Anterior cingulate cortex (tissue), 58 donors: ENCODE data around the gene LOXL1.
"Not testable (repeated sequence)": the region's sequence is repeated elsewhere in the genome, so short reads cannot be mapped to it uniquely, and the experiment has no call there.

ENCODE experiments used
- DNase-seq, 58 donors: peaks; one replicate each; lab custom pipeline; 2025; lab: John Stamatoyannopoulos, UW

LOXL1 gene

GRCh38 chr15:73936181-73936580, 9.9 kb downstream of the LOXL1 start:
- no peak for DNase-seq

GRCh38 chr15:73936588-73937290, 10.5 kb downstream of the LOXL1 start:
- DNase-seq, result no peak

- no peak for DNase-seq
These were observed 11.0 kb downstream of the LOXL1 start for GRCh38 chr15:73937296-73937695.

- no peak for DNase-seq
These were observed 11.5 kb downstream of the LOXL1 start for GRCh38 chr15:73937726-73938125.

GRCh38 chr15:73938516-73938915, 12.3 kb downstream of the LOXL1 start:
- not testable (repeated sequence) for DNase-seq

- DNase-seq, result peak in 2 of 58 donors; percentile 16 to 37
These were observed 12.9 kb downstream of the LOXL1 start for GRCh38 chr15:73939138-73939537.

- no peak for DNase-seq
These were observed 14.1 kb downstream of the LOXL1 start for GRCh38 chr15:73940061-73940981.

- DNase-seq, result no peak
These were observed 14.8 kb downstream of the LOXL1 start for GRCh38 chr15:73941044-73941443.

- DNase-seq, result no peak
These were observed 15.2 kb downstream of the LOXL1 start for GRCh38 chr15:73941449-73941848.

GRCh38 chr15:73941871-73942635, 15.8 kb downstream of the LOXL1 start:
- DNase-seq, result no peak

- DNase-seq, result no peak
These were observed 16.5 kb downstream of the LOXL1 start for GRCh38 chr15:73942751-73943270.

- no peak for DNase-seq
These were observed 18.2 kb downstream of the LOXL1 start for GRCh38 chr15:73944161-73945129.

- DNase-seq, result no peak
These were observed 18.9 kb downstream of the LOXL1 start for GRCh38 chr15:73945130-73945508.

- no peak for DNase-seq
These were observed 19.9 kb downstream of the LOXL1 start for GRCh38 chr15:73946046-73946721.

- no peak for DNase-seq
These were observed 20.6 kb downstream of the LOXL1 start for GRCh38 chr15:73946795-73947370.

GRCh38 chr15:73947651-73948050, 21.4 kb downstream of the LOXL1 start:
- DNase-seq, result no peak

- no peak for DNase-seq
These were observed 22.1 kb downstream of the LOXL1 start for GRCh38 chr15:73948396-73948795.

GRCh38 chr15:73948982-73949381, 22.7 kb downstream of the LOXL1 start:
- no peak for DNase-seq

GRCh38 chr15:73949496-73949895, 23.2 kb downstream of the LOXL1 start:
- DNase-seq, result no peak
